Measurements from ENCODE around the gene MTHFD1L. TPM values are rescaled to one million over a fixed set of nuclear protein-coding genes. Genes with fewer than 3 reads are reported as not detected.

MTHFD1L gene
- total and polyA plus RNA-seq, 2 donors from 2014 or later = 4.7 to 39.6 TPM

GRCh38 chr6:151067684-151068596 is 202.4 kb downstream of the MTHFD1L start:
- H3K27me3 ChIP-seq (ENCODE audit: control insufficient read depth, insufficient read depth, low read length) = no peaks in the 10 kb centered on the region
- peak overlapping the region in 1 of 3 donors; percentile 81 for H3K9ac ChIP-seq (ENCODE audit: low read length in 3 of 3)
- intact Hi-C loops (cut with DNase I) = no loop called here
- FAIRE-seq (peak; percentile 30), DNase-seq (peak in 4 of 5 donors; percentile 52 to 92 (median 84))
- no peak overlapping the region for H3K4me3 ChIP-seq (ENCODE audit: low read length in 3 of 3)
- H3K9me3 ChIP-seq (ENCODE audit: control insufficient read depth in 2 of 3, insufficient read depth in 1 of 3, low read length in 3 of 3) = no peaks in the 10 kb centered on the region
- H3K4me1 ChIP-seq (ENCODE audit: control insufficient read depth in 2 of 3, insufficient read depth in 2 of 3, low read depth in 1 of 3, low read length in 3 of 3) = peaks cover 8 to 33% (median 10%) of the 10 kb centered on the region in 3 donors
- peak overlapping the region; percentile 86 to 91 for H3K27ac ChIP-seq (ENCODE audit: low read depth in 2 of 2, low read length in 2 of 2)
- no peaks in the 10 kb centered on the region for H3K36me3 ChIP-seq (ENCODE audit: control insufficient read depth in 2 of 3, insufficient read depth in 3 of 3, low read length in 3 of 3)
- TF ChIP-seq CTCF (IDR thresholded peaks at IDR 0.05; ENCODE audit: borderline replicate concordance, extremely low read depth, insufficient read depth) = no peak

- intact Hi-C loops (cut with DNase I) = no loop called here
- no peak for DNase-seq
- Histone ChIP-seq H3K9ac (ENCODE audit: low read length in 3 of 3) (peak overlapping the region in 1 of 3 donors; percentile 24), H3K27ac (ENCODE audit: low read depth in 2 of 2, low read length in 2 of 2) (peak overlapping the region; percentile 86 to 91), H3K4me1 (ENCODE audit: control insufficient read depth in 2 of 3, insufficient read depth in 2 of 3, low read depth in 1 of 3, low read length in 3 of 3) (peaks cover 8 to 24% (median 10%) of the 10 kb centered on the region in 3 donors), H3K9me3 (ENCODE audit: control insufficient read depth in 2 of 3, insufficient read depth in 1 of 3, low read length in 3 of 3) (no peaks in the 10 kb centered on the region), H3K27me3 (ENCODE audit: control insufficient read depth, insufficient read depth, low read length) (no peaks in the 10 kb centered on the region), H3K4me3 (ENCODE audit: low read length in 3 of 3) (no peak overlapping the region), H3K36me3 (ENCODE audit: control insufficient read depth in 2 of 3, insufficient read depth in 3 of 3, low read length in 3 of 3) (no peaks in the 10 kb centered on the region)
- no peak for FAIRE-seq
- TF ChIP-seq CTCF (IDR thresholded peaks at IDR 0.05; ENCODE audit: borderline replicate concordance, extremely low read depth, insufficient read depth) = no peak
These were observed 203.3 kb downstream of the MTHFD1L start for GRCh38 chr6:151068761-151069312.

- Histone ChIP-seq H3K27me3 (ENCODE audit: control insufficient read depth, insufficient read depth, low read length) (no peaks in the 10 kb centered on the region), H3K27ac (ENCODE audit: low read depth in 2 of 2, low read length in 2 of 2) (peak overlapping the region; percentile 86 to 91), H3K9ac (ENCODE audit: low read length in 3 of 3) (no peak overlapping the region), H3K4me1 (ENCODE audit: control insufficient read depth in 2 of 3, insufficient read depth in 2 of 3, low read depth in 1 of 3, low read length in 3 of 3) (peaks cover 8 to 22% (median 10%) of the 10 kb centered on the region in 3 donors), H3K9me3 (ENCODE audit: control insufficient read depth in 2 of 3, insufficient read depth in 1 of 3, low read length in 3 of 3) (peaks cover 0 to 1% (median 0%) of the 10 kb centered on the region in 3 donors), H3K36me3 (ENCODE audit: control insufficient read depth in 2 of 3, insufficient read depth in 3 of 3, low read length in 3 of 3) (no peaks in the 10 kb centered on the region), H3K4me3 (ENCODE audit: low read length in 3 of 3) (no peak overlapping the region)
- no peak for FAIRE-seq
- no peak for TF ChIP-seq CTCF (IDR thresholded peaks at IDR 0.05; ENCODE audit: borderline replicate concordance, extremely low read depth, insufficient read depth)
- peak in 1 of 5 donors; percentile 8 for DNase-seq
- intact Hi-C loops (cut with DNase I) = no loop called here
These were observed 204.1 kb downstream of the MTHFD1L start for GRCh38 chr6:151069641-151070040.

Measured in kidney (tissue), 14 donors.